HFF-Myc (cell line): Measurements from ENCODE around the gene SSBP3.

Source experiments
- DNase-seq: peaks from one replicate; pipeline ENCODE4 v3.0.0-alpha.2; 2011; ENCODE audit warnings: low read depth; ENCODE audit errors: extremely low read depth
- H3K4me3 ChIP-seq: replicated peaks from 2 replicates; pipeline ENCODE4 v1.5.1; 2011; ENCODE audit warnings: low read depth, mild to moderate bottlenecking, control low read depth, low read length
- TF ChIP-seq, protein P1 (sequence below): IDR thresholded peaks from 2 replicates; pipeline ENCODE4 v1.5.1; 2012; ENCODE audit warnings: mild to moderate bottlenecking, low read depth, low read length, control low read depth; ENCODE audit errors: missing control alignments

Gene SSBP3

DNA sequence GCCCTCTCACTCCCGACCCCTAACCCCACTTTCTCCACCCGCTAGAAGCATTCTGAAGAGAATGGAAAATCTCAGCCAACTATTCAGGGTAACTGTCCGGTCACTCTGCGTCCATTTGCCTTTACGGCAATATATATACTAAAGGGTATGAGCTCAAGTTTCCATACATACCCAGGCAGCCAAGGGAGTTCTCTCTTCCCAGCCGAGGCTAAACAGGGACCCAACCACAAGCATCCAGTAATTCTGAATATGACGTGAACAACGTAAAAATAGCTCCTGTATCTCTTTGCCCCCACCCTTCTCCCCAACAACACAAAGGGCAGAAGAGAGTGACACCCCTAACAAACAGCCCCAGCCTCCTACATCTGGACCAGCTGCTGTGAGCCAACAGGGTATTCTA lies 67.7 kb downstream of the SSBP3 start:
- DNase-seq = no peak
- H3K4me3 ChIP-seq = no peak overlapping the region
- TF ChIP-seq, protein P1, sequence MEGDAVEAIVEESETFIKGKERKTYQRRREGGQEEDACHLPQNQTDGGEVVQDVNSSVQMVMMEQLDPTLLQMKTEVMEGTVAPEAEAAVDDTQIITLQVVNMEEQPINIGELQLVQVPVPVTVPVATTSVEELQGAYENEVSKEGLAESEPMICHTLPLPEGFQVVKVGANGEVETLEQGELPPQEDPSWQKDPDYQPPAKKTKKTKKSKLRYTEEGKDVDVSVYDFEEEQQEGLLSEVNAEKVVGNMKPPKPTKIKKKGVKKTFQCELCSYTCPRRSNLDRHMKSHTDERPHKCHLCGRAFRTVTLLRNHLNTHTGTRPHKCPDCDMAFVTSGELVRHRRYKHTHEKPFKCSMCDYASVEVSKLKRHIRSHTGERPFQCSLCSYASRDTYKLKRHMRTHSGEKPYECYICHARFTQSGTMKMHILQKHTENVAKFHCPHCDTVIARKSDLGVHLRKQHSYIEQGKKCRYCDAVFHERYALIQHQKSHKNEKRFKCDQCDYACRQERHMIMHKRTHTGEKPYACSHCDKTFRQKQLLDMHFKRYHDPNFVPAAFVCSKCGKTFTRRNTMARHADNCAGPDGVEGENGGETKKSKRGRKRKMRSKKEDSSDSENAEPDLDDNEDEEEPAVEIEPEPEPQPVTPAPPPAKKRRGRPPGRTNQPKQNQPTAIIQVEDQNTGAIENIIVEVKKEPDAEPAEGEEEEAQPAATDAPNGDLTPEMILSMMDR = no peak

DNA sequence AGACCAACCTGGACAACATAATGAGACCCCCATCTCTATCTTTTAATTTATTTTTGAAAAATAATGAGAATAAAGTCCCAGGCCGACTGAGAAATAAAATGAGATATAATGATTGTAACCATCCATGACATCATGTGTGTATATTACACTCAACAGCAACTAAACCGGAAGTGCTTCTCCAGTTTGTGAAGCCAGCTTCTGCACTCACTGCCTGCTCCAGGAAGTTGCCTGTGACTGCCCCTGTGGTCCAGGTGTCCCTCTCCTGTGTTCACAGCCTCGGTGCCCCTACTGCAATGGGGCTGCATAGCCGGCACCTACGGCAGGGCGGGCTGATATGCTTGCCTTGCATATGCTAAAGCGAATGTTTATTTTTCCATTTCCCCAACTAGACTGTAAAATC lies 68.3 kb downstream of the SSBP3 start:
- DNase-seq = no peak
- TF ChIP-seq, protein P1 = no peak
- no peak overlapping the region for H3K4me3 ChIP-seq

DNA sequence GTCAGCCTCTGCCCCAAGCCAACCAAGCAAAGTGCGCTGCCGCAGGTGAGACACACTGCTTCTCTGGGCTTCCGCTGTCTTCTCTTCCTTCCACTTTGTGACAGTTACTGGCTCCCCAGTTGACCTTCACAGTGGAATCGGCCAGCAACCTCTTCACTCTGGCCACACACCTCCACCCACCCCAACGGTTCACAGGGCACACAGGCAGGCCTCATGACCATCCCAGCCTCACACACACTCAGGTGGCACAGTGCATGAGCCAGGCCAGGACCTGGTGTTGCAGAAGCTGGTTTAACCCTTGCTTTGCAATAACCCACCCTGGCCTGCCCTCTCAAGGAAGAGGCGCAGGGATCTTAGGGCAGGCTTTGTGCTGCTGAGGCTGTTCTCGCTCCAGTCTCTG lies 69.2 kb downstream of the SSBP3 start:
- no peak overlapping the region for H3K4me3 ChIP-seq
- no peak for DNase-seq
- TF ChIP-seq, protein P1 = no peak

DNA sequence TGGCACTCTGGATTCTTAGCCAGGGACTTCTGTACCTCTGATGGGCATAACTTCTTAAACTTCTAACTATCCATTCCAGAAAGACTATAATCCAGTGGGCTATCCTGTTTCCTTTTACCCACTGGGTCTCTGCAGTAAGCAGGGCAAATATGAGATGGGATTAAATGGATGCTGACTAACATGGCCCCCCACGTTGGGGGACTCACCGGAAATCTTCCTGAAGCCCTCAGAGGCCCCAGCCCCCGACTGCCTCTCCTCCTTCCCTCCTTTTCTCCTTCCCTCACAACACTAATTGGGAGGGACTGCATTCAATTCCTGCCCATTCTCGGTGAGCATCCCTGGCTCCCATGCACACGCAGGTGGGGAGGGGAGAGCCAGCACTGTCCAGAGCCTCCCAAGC lies 70.1 kb downstream of the SSBP3 start:
- DNase-seq = no peak
- TF ChIP-seq, protein P1 = no peak
- no peak overlapping the region; the same call in 1 of the 2 replicates for H3K4me3 ChIP-seq

DNA sequence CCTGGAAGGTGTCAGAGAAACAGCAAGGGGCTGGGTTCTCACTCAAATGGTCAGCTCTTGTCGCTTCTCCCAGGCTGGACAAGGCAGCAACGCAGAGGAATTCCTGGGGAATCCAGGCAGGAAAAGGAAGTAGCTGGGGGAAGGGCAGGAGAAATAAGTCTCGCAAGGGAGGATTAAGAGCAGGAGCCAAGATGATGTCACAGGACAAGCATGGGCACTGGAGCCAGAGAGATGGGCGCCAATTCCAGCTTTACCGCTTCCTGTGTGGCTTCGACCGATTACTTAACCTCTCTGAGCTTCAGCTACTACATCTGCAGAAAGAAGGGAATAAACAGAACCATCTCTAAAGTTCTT lies 70.5 kb downstream of the SSBP3 start:
- TF ChIP-seq, protein P1 = no peak
- peak; percentile 94 for DNase-seq
- peak overlapping the region; percentile 36 for H3K4me3 ChIP-seq

DNA sequence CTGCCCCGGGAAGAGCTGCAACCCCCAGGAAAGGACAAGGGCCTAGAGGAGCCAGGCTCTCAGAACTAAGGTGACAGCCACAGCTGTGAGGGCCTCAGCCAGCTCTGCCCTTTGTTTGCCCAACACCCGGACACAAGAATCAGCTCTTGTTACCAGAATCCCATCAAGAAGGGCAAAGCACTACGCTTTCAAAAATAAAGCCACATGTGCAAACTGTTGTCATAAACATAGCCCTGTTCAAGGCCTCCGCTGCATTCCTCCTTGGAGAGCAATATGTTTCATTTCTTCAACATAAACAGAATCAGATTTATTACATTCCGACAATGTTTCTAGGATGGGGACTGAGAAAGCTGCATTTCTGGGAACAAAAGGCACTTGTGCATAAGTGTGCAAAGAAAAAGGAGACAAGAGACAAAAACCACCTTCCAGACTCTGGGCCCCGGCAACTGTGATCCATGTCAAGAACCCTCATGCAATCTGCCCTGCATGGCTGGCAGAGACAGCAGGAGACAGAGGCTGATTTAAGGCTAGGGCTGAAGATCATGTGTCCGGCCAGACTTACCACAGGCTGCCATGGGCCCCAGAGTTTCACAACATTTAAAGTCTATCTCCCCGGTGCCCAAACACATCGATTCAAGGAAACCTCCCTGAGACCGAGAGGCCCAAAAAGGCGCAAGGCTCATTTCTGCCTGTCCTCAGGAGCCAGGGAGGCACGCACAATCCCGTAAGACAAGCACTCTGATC lies 71.0 kb downstream of the SSBP3 start:
- peak overlapping the region; percentile 36 for H3K4me3 ChIP-seq
- peak; percentile 52 for DNase-seq
- TF ChIP-seq, protein P1 = no peak
